ENCODE results near the gene SLC1A2. TPM values are rescaled to one million over a fixed set of nuclear protein-coding genes. Genes with fewer than 3 reads are reported as not detected.

The SLC1A2 gene
- total RNA-seq, 1 donor from 2014 or later, result 4.9 TPM

DNA sequence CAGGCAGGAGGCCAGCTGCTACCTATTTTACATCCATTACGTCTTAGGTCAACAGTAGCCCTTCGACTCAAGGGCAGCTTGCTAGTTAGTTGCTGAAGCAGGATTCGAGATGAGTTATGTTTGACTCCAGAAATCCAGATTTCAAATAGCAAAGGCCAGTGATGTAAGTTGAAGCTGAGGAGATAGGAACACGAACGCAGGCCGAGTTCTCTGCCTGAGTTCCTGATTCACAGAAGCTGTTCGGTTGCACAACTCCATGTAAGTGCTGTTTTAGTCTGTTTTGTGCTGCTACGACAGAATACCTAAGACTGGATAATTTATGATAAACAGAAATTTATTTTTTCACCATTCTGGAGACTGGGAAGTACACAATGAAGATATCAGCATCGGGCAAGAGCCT, 111.2 kb downstream of the SLC1A2 start:
- H3K79me2 ChIP-seq (ENCODE audit: low read depth), result no peaks in the 10 kb centered on the region
- no peak overlapping the region for H2AFZ ChIP-seq (replicated peaks)
- H3K4me3 Mint-ChIP-seq, result no peak overlapping the region
- no peaks in the 10 kb centered on the region for H3K36me3 Mint-ChIP-seq
- TF ChIP-seq CTCF (IDR thresholded peaks at IDR 0.05), result no peak
- TF ChIP-seq EZH2phosphoT487 (IDR thresholded peaks at IDR 0.05), result no peak
- TF ChIP-seq EZH2 (IDR thresholded peaks at IDR 0.05), result no peak
- H3K27me3 ChIP-seq, result no peaks in the 10 kb centered on the region
- H3K27ac ChIP-seq, result no peak overlapping the region
- H3K4me2 ChIP-seq, result no peak overlapping the region
- no peaks in the 10 kb centered on the region for H3K9me3 Mint-ChIP-seq
- no peak overlapping the region for H3K4me3 ChIP-seq
- H3K4me1 Mint-ChIP-seq, result peaks cover 5% of the 10 kb centered on the region
- H3K9me3 ChIP-seq (ENCODE audit: low read depth), result no peaks in the 10 kb centered on the region
- H3F3A ChIP-seq (ENCODE audit: low read depth), result no peaks in the 10 kb centered on the region
- H3K27ac Mint-ChIP-seq, result no peak overlapping the region
- H4K20me1 ChIP-seq (ENCODE audit: low read depth), result no peaks in the 10 kb centered on the region
- H3K4me1 ChIP-seq, result no peaks in the 10 kb centered on the region
- H3K9ac ChIP-seq, result no peak overlapping the region
- H3K36me3 ChIP-seq, result no peaks in the 10 kb centered on the region
- peaks cover 2% of the 10 kb centered on the region for H3K27me3 Mint-ChIP-seq (ENCODE audit: insufficient read depth, low read depth)
- no peak for DNase-seq (ENCODE audit: low spot score)

DNA sequence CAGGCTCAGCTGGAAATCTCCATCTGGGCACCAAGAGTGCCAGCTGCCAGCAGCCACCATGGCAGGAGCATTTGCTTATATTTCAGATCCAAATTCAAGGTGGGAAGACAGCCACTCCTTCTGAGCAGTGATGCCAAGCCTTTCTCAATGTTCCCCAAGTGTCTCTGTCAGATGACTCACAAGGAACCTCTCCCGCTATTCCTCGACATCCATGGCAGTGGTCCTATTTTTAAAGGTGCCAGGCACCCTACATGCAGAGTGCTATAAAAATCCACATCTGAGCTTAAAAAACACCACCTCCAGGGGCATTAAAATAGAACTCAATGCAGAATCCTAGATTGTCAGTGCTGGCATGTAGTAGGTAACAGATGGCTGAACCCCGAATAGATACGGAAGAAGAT, 112.1 kb downstream of the SLC1A2 start:
- Histone ChIP-seq H3K4me3 (no peak overlapping the region), H3K79me2 (ENCODE audit: low read depth) (no peaks in the 10 kb centered on the region), H4K20me1 (ENCODE audit: low read depth) (no peaks in the 10 kb centered on the region), H3K27me3 (no peaks in the 10 kb centered on the region), H3K4me1 (no peaks in the 10 kb centered on the region), H3K27ac (no peak overlapping the region), H3K4me2 (no peak overlapping the region), H3K36me3 (no peaks in the 10 kb centered on the region), H3K9ac (no peak overlapping the region), H2AFZ (replicated peaks) (no peak overlapping the region), H3F3A (ENCODE audit: low read depth) (no peaks in the 10 kb centered on the region), H3K9me3 (ENCODE audit: low read depth) (no peaks in the 10 kb centered on the region)
- no peaks in the 10 kb centered on the region for H3K36me3 Mint-ChIP-seq
- TF ChIP-seq EZH2 (IDR thresholded peaks at IDR 0.05) (no peak), EZH2phosphoT487 (IDR thresholded peaks at IDR 0.05) (no peak), CTCF (IDR thresholded peaks at IDR 0.05) (no peak)
- H3K4me1 Mint-ChIP-seq, result peaks cover 5% of the 10 kb centered on the region
- H3K27me3 Mint-ChIP-seq (ENCODE audit: insufficient read depth, low read depth), result peaks cover 2% of the 10 kb centered on the region
- DNase-seq (ENCODE audit: low spot score), result no peak
- no peaks in the 10 kb centered on the region for H3K9me3 Mint-ChIP-seq
- H3K27ac Mint-ChIP-seq, result no peak overlapping the region
- H3K4me3 Mint-ChIP-seq, result no peak overlapping the region

GRCh38 chr11:35305670-35306382, 113.5 kb downstream of the SLC1A2 start:
- no peak overlapping the region for H2AFZ ChIP-seq (replicated peaks)
- H3K27ac ChIP-seq, result no peak overlapping the region
- H3F3A ChIP-seq (ENCODE audit: low read depth), result no peaks in the 10 kb centered on the region
- no peak overlapping the region for H3K4me2 ChIP-seq
- H3K36me3 ChIP-seq, result no peaks in the 10 kb centered on the region
- TF ChIP-seq CTCF (IDR thresholded peaks at IDR 0.05), result peak; percentile 73
- TF ChIP-seq EZH2phosphoT487 (IDR thresholded peaks at IDR 0.05), result no peak
- TF ChIP-seq EZH2 (IDR thresholded peaks at IDR 0.05), result no peak
- H3K9me3 ChIP-seq (ENCODE audit: low read depth), result no peaks in the 10 kb centered on the region
- Mint-ChIP-seq H3K9me3 (no peaks in the 10 kb centered on the region), H3K4me1 (peaks cover 5% of the 10 kb centered on the region), H3K36me3 (no peaks in the 10 kb centered on the region), H3K27me3 (ENCODE audit: insufficient read depth, low read depth) (peaks cover 2% of the 10 kb centered on the region), H3K4me3 (no peak overlapping the region), H3K27ac (no peak overlapping the region)
- no peaks in the 10 kb centered on the region for H3K4me1 ChIP-seq
- peak; percentile 76 for DNase-seq (ENCODE audit: low spot score)
- H4K20me1 ChIP-seq (ENCODE audit: low read depth), result no peaks in the 10 kb centered on the region
- no peak overlapping the region for H3K4me3 ChIP-seq
- H3K27me3 ChIP-seq, result no peaks in the 10 kb centered on the region
- no peaks in the 10 kb centered on the region for H3K79me2 ChIP-seq (ENCODE audit: low read depth)
- no peak overlapping the region for H3K9ac ChIP-seq

Measured in neural progenitor cell (in vitro differentiated cells).